HEK293 (cell line): ENCODE results near the gene ARHGAP10.

Source experiments
- CTCF ChIA-PET: fragments of 350-600 bp; formaldehyde crosslinking; extraction: SDS; loops from one replicate; lab custom pipeline; 2021; ENCODE audit warnings: antibody characterized with exemption; lab: Yijun Ruan, JAX
- POLR2A ChIA-PET: fragments of 300-600 bp; formaldehyde crosslinking; extraction: SDS; loops from one replicate; lab custom pipeline; 2020; ENCODE audit warnings: antibody characterized with exemption, inconsistent platforms; lab: Yijun Ruan, JAX
- H3K27ac ChIP-seq: fragments of 200-500 bp; sonication (Bioruptor generic); 2 replicates; pipeline ENCODE4 v1.5.1; 2014; ENCODE audit warnings: low read depth, low read length, control low read depth, inconsistent platforms; ENCODE audit errors: extremely low read depth
- H3K36me3 ChIP-seq, 2 experiments: fragments of 200-500 bp in 1 of 2; sonication (Bioruptor generic) in 1 of 2; 1 replicate in 1 of 2; 2 replicates in 1 of 2; pipeline ENCODE4 v1.5.1; 2014 to 2017; ENCODE audit warnings: inconsistent platforms in 2 of 2, low read length in 2 of 2; ENCODE audit not compliant: control insufficient read depth in 2 of 2, insufficient read depth in 1 of 2
- H3K4me1 ChIP-seq: fragments of 200-500 bp; sonication (Bioruptor generic); 2 replicates; pipeline ENCODE4 v1.5.1; 2014; ENCODE audit warnings: mild to moderate bottlenecking, low read length, inconsistent platforms; ENCODE audit not compliant: control insufficient read depth, insufficient read depth
- H3K4me3 ChIP-seq: 2 replicates; pipeline ENCODE4 v1.5.1; 2011; ENCODE audit warnings: low read depth, mild to moderate bottlenecking, control low read depth, low read length, moderate library complexity
- H3K9me3 ChIP-seq: fragments of 200-500 bp; sonication (Bioruptor generic); 2 replicates; pipeline ENCODE4 v1.5.1; 2014; ENCODE audit warnings: low read depth, low read length, inconsistent platforms; ENCODE audit not compliant: control insufficient read depth, insufficient read depth
- FEZF1 ChIP-seq: fragments of 450-650 bp; formaldehyde crosslinking; IDR thresholded peaks from 2 replicates; pipeline ENCODE4 v1.5.1; 2016; ENCODE audit warnings: missing biosample characterization, missing genetic modification characterization
- GLI4 ChIP-seq: fragments of 450-650 bp; formaldehyde crosslinking; IDR thresholded peaks from 2 replicates; pipeline ENCODE4 v1.5.1; 2016; ENCODE audit warnings: missing biosample characterization, missing genetic modification characterization
- PRDM10 ChIP-seq: fragments of 450-650 bp; formaldehyde crosslinking; IDR thresholded peaks from 2 replicates; pipeline ENCODE4 v1.5.1; 2016; ENCODE audit warnings: missing biosample characterization, missing genetic modification characterization
- PRDM6 ChIP-seq: fragments of 450-650 bp; formaldehyde crosslinking; IDR thresholded peaks from 2 replicates; pipeline ENCODE4 v1.5.1; 2017; ENCODE audit warnings: missing biosample characterization, missing genetic modification characterization
- ZBTB21 ChIP-seq: fragments of 450-650 bp; formaldehyde crosslinking; IDR thresholded peaks from 2 replicates; pipeline ENCODE4 v1.5.1; 2017; ENCODE audit warnings: missing biosample characterization, missing genetic modification characterization
- ZBTB7A ChIP-seq: fragments of 450-650 bp; formaldehyde crosslinking; IDR thresholded peaks from 2 replicates; pipeline ENCODE4 v1.5.1; 2016; ENCODE audit warnings: low read depth, missing biosample characterization, missing genetic modification characterization
- ZNF223 ChIP-seq: fragments of 450-650 bp; formaldehyde crosslinking; IDR thresholded peaks from 2 replicates; pipeline ENCODE4 v1.5.1; 2016; ENCODE audit warnings: missing biosample characterization, missing genetic modification characterization
- ZNF354C ChIP-seq: fragments of 450-650 bp; formaldehyde crosslinking; IDR thresholded peaks from 2 replicates; pipeline ENCODE4 v1.5.1; 2016; ENCODE audit warnings: missing biosample characterization, missing genetic modification characterization, low read depth, borderline replicate concordance
- ZNF529 ChIP-seq: fragments of 450-650 bp; formaldehyde crosslinking; IDR thresholded peaks from 2 replicates; pipeline ENCODE4 v1.5.1; 2017; ENCODE audit warnings: missing genetic modification characterization, missing biosample characterization; ENCODE audit not compliant: insufficient replicate concordance
- ZNF530 ChIP-seq: fragments of 450-650 bp; formaldehyde crosslinking; IDR thresholded peaks from 2 replicates; pipeline ENCODE4 v1.5.1; 2016; ENCODE audit warnings: low read depth, missing biosample characterization, missing genetic modification characterization
- ZNF548 ChIP-seq: fragments of 450-650 bp; formaldehyde crosslinking; IDR thresholded peaks from 2 replicates; pipeline ENCODE4 v1.5.1; 2016; ENCODE audit warnings: missing biosample characterization, missing genetic modification characterization
- ZNF555 ChIP-seq: fragments of 450-650 bp; formaldehyde crosslinking; conservative IDR thresholded peaks from 2 replicates; pipeline ENCODE4 v1.5.1; 2017; ENCODE audit warnings: missing biosample characterization, mild to moderate bottlenecking, missing genetic modification characterization, inconsistent platforms
- ZNF558 ChIP-seq: fragments of 450-650 bp; formaldehyde crosslinking; IDR thresholded peaks from 2 replicates; pipeline ENCODE4 v1.5.1; 2016; ENCODE audit warnings: missing biosample characterization, missing genetic modification characterization
- ZNF596 ChIP-seq: fragments of 450-650 bp; IDR thresholded peaks from 2 replicates; pipeline ENCODE4 v1.5.0; 2018; ENCODE audit warnings: missing biosample characterization, mild to moderate bottlenecking, missing genetic modification characterization, moderate library complexity
- ZNF837 ChIP-seq: fragments of 450-650 bp; formaldehyde crosslinking; IDR thresholded peaks from 2 replicates; pipeline ENCODE4 v1.5.1; 2016; ENCODE audit warnings: missing biosample characterization, missing genetic modification characterization
- ZSCAN18 ChIP-seq: fragments of 450-650 bp; formaldehyde crosslinking; IDR thresholded peaks from 2 replicates; pipeline ENCODE4 v1.5.1; 2016; ENCODE audit warnings: missing biosample characterization, missing genetic modification characterization
- TF ChIP-seq, protein P1 (sequence below): fragments of 450-650 bp; IDR thresholded peaks from 2 replicates; pipeline ENCODE4 v1.5.1; 2018; ENCODE audit warnings: missing biosample characterization, missing genetic modification characterization
- TF ChIP-seq, protein P2 (sequence below): fragments of 450-650 bp; formaldehyde crosslinking; IDR thresholded peaks from 2 replicates; pipeline ENCODE4 v1.5.0; 2017; ENCODE audit warnings: missing biosample characterization, missing genetic modification characterization, borderline replicate concordance
- TF ChIP-seq, protein P3 (sequence below): fragments of 450-650 bp; formaldehyde crosslinking; IDR thresholded peaks from 2 replicates; pipeline ENCODE4 v1.5.1; 2017; ENCODE audit warnings: missing biosample characterization, missing genetic modification characterization
- TF ChIP-seq, protein P4 (sequence below): fragments of 450-650 bp; formaldehyde crosslinking; IDR thresholded peaks from 2 replicates; pipeline ENCODE4 v1.5.1; 2016; ENCODE audit warnings: missing biosample characterization, missing genetic modification characterization, borderline replicate concordance

Gene ARHGAP10

GRCh38 chr4:147844781-147845180, 112.9 kb downstream of the ARHGAP10 start (continued):
- TF ChIP-seq ZNF354C (tag by site-specific recombination) (no peak), ZNF596 (tag by site-specific recombination) (no peak), ZBTB7A (tag by site-specific recombination) (no peak), ZNF529 (no peak), ZNF558 (no peak), ZBTB21 (no peak)
- TF ChIP-seq, protein P1, sequence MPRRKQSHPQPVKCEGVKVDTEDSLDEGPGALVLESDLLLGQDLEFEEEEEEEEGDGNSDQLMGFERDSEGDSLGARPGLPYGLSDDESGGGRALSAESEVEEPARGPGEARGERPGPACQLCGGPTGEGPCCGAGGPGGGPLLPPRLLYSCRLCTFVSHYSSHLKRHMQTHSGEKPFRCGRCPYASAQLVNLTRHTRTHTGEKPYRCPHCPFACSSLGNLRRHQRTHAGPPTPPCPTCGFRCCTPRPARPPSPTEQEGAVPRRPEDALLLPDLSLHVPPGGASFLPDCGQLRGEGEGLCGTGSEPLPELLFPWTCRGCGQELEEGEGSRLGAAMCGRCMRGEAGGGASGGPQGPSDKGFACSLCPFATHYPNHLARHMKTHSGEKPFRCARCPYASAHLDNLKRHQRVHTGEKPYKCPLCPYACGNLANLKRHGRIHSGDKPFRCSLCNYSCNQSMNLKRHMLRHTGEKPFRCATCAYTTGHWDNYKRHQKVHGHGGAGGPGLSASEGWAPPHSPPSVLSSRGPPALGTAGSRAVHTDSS (tag by site-specific recombination), result no peak

GRCh38 chr4:147846318-147847155, 114.6 kb downstream of the ARHGAP10 start:
- H3K4me1 ChIP-seq, result peaks cover 10% of the 10 kb centered on the region; the same call in 1 of the 2 replicates

More at GRCh38 chr4:147846318-147847155, 114.6 kb downstream of the ARHGAP10 start:
- H3K36me3 ChIP-seq, result peaks cover 0 to 6% of the 10 kb centered on the region in 2 experiments; a peak in 1 of 3 replicates
- TF ChIP-seq, protein P2, sequence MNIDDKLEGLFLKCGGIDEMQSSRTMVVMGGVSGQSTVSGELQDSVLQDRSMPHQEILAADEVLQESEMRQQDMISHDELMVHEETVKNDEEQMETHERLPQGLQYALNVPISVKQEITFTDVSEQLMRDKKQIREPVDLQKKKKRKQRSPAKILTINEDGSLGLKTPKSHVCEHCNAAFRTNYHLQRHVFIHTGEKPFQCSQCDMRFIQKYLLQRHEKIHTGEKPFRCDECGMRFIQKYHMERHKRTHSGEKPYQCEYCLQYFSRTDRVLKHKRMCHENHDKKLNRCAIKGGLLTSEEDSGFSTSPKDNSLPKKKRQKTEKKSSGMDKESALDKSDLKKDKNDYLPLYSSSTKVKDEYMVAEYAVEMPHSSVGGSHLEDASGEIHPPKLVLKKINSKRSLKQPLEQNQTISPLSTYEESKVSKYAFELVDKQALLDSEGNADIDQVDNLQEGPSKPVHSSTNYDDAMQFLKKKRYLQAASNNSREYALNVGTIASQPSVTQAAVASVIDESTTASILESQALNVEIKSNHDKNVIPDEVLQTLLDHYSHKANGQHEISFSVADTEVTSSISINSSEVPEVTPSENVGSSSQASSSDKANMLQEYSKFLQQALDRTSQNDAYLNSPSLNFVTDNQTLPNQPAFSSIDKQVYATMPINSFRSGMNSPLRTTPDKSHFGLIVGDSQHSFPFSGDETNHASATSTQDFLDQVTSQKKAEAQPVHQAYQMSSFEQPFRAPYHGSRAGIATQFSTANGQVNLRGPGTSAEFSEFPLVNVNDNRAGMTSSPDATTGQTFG (tag by site-specific recombination), result no peak
- TF ChIP-seq, protein P3, sequence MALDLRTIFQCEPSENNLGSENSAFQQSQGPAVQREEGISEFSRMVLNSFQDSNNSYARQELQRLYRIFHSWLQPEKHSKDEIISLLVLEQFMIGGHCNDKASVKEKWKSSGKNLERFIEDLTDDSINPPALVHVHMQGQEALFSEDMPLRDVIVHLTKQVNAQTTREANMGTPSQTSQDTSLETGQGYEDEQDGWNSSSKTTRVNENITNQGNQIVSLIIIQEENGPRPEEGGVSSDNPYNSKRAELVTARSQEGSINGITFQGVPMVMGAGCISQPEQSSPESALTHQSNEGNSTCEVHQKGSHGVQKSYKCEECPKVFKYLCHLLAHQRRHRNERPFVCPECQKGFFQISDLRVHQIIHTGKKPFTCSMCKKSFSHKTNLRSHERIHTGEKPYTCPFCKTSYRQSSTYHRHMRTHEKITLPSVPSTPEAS, result no peak
- TF ChIP-seq ZNF548 (tag by site-specific recombination), result no peak
- no peak for TF ChIP-seq ZNF555
- TF ChIP-seq PRDM10 (tag by site-specific recombination), result no peak
- peak; percentile 42; the same call in 1 of the 2 replicates for TF ChIP-seq FEZF1
- TF ChIP-seq ZNF223 (tag by site-specific recombination), result no peak
- TF ChIP-seq PRDM6, result peak; percentile 42
- no peak for TF ChIP-seq ZNF837 (tag by site-specific recombination)
- no peak for TF ChIP-seq GLI4 (tag by site-specific recombination)
- TF ChIP-seq ZSCAN18 (tag by site-specific recombination), result no peak
- TF ChIP-seq ZNF530 (tag by site-specific recombination), result no peak
- TF ChIP-seq, protein P4, sequence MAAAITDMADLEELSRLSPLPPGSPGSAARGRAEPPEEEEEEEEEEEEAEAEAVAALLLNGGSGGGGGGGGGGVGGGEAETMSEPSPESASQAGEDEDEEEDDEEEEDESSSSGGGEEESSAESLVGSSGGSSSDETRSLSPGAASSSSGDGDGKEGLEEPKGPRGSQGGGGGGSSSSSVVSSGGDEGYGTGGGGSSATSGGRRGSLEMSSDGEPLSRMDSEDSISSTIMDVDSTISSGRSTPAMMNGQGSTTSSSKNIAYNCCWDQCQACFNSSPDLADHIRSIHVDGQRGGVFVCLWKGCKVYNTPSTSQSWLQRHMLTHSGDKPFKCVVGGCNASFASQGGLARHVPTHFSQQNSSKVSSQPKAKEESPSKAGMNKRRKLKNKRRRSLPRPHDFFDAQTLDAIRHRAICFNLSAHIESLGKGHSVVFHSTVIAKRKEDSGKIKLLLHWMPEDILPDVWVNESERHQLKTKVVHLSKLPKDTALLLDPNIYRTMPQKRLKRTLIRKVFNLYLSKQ (tag by site-specific recombination), result no peak
- H3K4me3 ChIP-seq, result no peak overlapping the region
- H3K27ac ChIP-seq, result no peak overlapping the region
- POLR2A ChIA-PET, result no interaction called here
- CTCF ChIA-PET, result interaction anchor here (1.2 to 2.1 kb wide), 2 partner anchors 20 to 138 kb away, joined by 3 to 18 read pairs; no protein-coding TSS in a partner anchor
- no peaks in the 10 kb centered on the region for H3K9me3 ChIP-seq
